SKM-1 (cell line): ENCODE measurements around the gene GABRB2.
"Not testable (repeated sequence)": the region's sequence is repeated elsewhere in the genome, so short reads cannot be mapped to it uniquely, and the experiment has no call there.

Source experiments
- DNase-seq: peaks from one replicate; lab custom pipeline; 2025; ENCODE audit not compliant: unreplicated experiment; lab: John Stamatoyannopoulos, UW

Gene GABRB2

GRCh38 chr5:161256957-161257356 is 289.6 kb downstream of the GABRB2 start:
- DNase-seq = no peak

GRCh38 chr5:161252955-161253354 is 293.6 kb downstream of the GABRB2 start:
- DNase-seq = not testable (repeated sequence)

DNA sequence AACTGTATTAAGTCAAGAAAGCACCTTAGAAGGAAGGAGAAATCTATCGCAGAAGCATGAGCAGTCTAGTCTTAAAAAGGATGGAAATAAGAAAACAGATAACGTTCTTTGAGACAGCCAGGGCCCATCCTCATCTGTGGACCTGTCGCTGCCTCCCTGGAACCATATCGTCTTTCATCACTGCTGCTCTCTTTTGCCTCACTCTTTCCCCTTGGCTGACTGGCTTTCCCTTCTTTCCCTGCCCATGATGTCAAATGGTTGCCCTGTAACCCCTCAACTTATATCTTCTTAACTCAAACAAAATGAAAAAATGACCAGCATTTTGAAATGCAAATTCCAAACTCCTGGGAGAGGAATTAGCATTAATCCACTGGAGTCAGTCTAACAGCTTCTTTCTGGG is 299.8 kb downstream of the GABRB2 start:
- no peak for DNase-seq

GRCh38 chr5:161245846-161246245 is 300.7 kb downstream of the GABRB2 start:
- DNase-seq = not testable (repeated sequence)
